Measurements from ENCODE around the gene KCTD12.

Gene KCTD12

DNA sequence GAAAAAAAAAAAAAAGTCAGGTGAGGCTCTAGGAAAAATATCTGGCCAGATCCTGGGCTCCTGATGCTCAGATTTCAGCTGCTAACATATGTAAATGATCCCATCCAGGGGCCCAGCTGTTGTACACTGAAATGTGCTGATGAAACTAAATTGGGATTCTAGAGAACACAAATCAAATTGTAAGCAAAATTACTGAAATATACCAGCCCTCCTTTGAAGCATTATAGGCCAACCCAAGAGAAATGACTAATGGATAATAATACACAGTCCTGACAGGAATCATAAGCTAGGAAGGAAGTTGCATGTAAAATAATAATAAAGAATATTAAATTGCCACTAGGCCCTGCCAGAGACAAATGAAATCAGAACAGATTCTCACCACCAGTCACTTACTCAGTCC is 17.8 kb downstream of the KCTD12 start:
- no peaks in the 10 kb centered on the region for H4K20me1 ChIP-seq (ENCODE audit: insufficient read depth, low read length)
- TF ChIP-seq, protein P1, sequence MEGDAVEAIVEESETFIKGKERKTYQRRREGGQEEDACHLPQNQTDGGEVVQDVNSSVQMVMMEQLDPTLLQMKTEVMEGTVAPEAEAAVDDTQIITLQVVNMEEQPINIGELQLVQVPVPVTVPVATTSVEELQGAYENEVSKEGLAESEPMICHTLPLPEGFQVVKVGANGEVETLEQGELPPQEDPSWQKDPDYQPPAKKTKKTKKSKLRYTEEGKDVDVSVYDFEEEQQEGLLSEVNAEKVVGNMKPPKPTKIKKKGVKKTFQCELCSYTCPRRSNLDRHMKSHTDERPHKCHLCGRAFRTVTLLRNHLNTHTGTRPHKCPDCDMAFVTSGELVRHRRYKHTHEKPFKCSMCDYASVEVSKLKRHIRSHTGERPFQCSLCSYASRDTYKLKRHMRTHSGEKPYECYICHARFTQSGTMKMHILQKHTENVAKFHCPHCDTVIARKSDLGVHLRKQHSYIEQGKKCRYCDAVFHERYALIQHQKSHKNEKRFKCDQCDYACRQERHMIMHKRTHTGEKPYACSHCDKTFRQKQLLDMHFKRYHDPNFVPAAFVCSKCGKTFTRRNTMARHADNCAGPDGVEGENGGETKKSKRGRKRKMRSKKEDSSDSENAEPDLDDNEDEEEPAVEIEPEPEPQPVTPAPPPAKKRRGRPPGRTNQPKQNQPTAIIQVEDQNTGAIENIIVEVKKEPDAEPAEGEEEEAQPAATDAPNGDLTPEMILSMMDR (IDR thresholded peaks at IDR 0.05; ENCODE audit: low read depth, low read length): no peak
- no peak for TF ChIP-seq EZH2phosphoT487 (IDR thresholded peaks at IDR 0.05; ENCODE audit: low read depth)
- no peak overlapping the region for H3K9ac ChIP-seq (ENCODE audit: low read length)
- no peaks in the 10 kb centered on the region for H3K4me1 ChIP-seq (ENCODE audit: low read length)
- no peaks in the 10 kb centered on the region for H3K27me3 ChIP-seq (ENCODE audit: low read depth, low read length)
- no peaks in the 10 kb centered on the region for H3K9me3 ChIP-seq (ENCODE audit: insufficient read depth, low read length)
- no peak overlapping the region for H3K27ac ChIP-seq (ENCODE audit: low read length)
- no peak overlapping the region for H2AFZ ChIP-seq (ENCODE audit: low read depth, low read length)
- H3K4me2 ChIP-seq (ENCODE audit: low read length): no peak overlapping the region
- H3K36me3 ChIP-seq (replicated peaks; ENCODE audit: low read depth, low read length): no peaks in the 10 kb centered on the region
- no peak overlapping the region for H3K4me3 ChIP-seq (ENCODE audit: low read length)
- no peaks in the 10 kb centered on the region for H3K79me2 ChIP-seq (ENCODE audit: low read length)

DNA sequence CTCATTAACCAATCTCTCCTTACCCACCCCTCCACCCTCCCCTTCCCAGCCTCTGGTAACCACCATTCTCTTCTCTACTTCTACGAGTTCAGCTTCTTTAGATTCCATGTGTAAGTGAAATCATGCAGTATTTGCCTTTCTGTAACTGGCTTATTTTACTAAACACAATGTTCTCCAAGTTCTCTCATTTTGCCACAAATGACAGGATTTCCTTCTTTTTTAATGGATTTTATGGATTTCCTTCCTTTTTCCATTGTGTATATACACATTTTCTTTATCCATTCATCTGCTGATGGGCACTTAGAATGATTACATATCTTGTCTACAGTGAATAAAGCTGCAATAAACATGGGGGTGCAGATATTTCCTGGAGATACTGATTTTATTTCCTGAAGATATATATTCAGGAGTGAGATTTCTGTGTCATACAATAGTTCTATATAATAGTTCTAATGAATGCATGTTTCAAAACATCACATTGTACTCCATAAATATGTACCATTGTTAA is 20.2 kb downstream of the KCTD12 start:
- Histone ChIP-seq H3K4me3 (ENCODE audit: low read length) (no peak overlapping the region), H3K4me2 (ENCODE audit: low read length) (no peak overlapping the region), H3K9ac (ENCODE audit: low read length) (no peak overlapping the region), H3K79me2 (ENCODE audit: low read length) (no peaks in the 10 kb centered on the region), H3K27ac (ENCODE audit: low read length) (no peak overlapping the region), H3K4me1 (ENCODE audit: low read length) (no peaks in the 10 kb centered on the region), H3K27me3 (ENCODE audit: low read depth, low read length) (no peaks in the 10 kb centered on the region), H3K9me3 (ENCODE audit: insufficient read depth, low read length) (no peaks in the 10 kb centered on the region), H3K36me3 (replicated peaks; ENCODE audit: low read depth, low read length) (no peaks in the 10 kb centered on the region), H2AFZ (ENCODE audit: low read depth, low read length) (no peak overlapping the region), H4K20me1 (ENCODE audit: insufficient read depth, low read length) (no peaks in the 10 kb centered on the region)
- TF ChIP-seq, protein P1 (IDR thresholded peaks at IDR 0.05; ENCODE audit: low read depth, low read length): no peak
- no peak for TF ChIP-seq EZH2phosphoT487 (IDR thresholded peaks at IDR 0.05; ENCODE audit: low read depth)

DNA sequence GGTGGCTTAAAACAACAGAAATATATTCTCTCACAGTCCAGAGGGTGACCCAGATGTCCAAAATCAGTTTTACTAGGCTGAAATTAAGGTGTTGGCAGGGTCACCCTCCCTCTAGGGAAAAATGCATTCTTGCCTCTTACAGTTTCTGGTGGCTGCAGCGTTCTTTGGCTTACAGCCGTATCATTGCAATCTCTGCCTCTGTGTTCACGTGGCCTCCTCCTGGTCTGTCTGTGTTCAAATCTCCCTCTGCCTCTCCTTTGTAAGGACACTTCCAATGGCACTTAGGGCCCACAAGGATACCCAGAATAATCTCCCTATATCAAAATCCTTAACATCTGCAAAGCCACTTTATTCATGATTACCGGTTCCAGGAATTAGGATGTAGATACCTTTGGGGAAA is 21.1 kb downstream of the KCTD12 start:
- no peaks in the 10 kb centered on the region for H3K9me3 ChIP-seq (ENCODE audit: insufficient read depth, low read length)
- TF ChIP-seq EZH2phosphoT487 (IDR thresholded peaks at IDR 0.05; ENCODE audit: low read depth): no peak
- TF ChIP-seq, protein P1 (IDR thresholded peaks at IDR 0.05; ENCODE audit: low read depth, low read length): no peak
- no peak overlapping the region for H3K4me2 ChIP-seq (ENCODE audit: low read length)
- no peak overlapping the region for H3K9ac ChIP-seq (ENCODE audit: low read length)
- H3K27ac ChIP-seq (ENCODE audit: low read length): no peak overlapping the region
- H3K79me2 ChIP-seq (ENCODE audit: low read length): no peaks in the 10 kb centered on the region
- H3K27me3 ChIP-seq (ENCODE audit: low read depth, low read length): no peaks in the 10 kb centered on the region
- H4K20me1 ChIP-seq (ENCODE audit: insufficient read depth, low read length): no peaks in the 10 kb centered on the region
- H3K4me3 ChIP-seq (ENCODE audit: low read length): no peak overlapping the region
- no peaks in the 10 kb centered on the region for H3K4me1 ChIP-seq (ENCODE audit: low read length)
- no peak overlapping the region for H2AFZ ChIP-seq (ENCODE audit: low read depth, low read length)
- H3K36me3 ChIP-seq (replicated peaks; ENCODE audit: low read depth, low read length): no peaks in the 10 kb centered on the region

DNA sequence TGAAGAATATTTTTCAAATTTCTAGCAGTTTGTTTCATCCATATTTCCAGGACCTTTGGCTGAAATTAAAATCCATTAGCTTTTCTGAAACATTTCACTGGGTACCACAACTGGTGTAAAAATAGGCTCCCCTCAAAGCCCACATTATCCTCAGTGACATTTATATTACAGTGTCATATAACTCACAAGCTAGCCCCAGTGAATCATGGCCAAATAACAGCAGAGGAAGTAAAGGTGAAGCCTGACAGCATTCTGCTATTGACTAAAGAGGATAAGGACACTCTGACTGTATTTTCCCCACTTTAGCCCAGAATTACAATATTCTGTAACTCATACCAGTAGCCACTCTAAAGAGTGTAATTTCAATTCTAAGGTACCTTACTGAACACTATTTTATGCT is 21.9 kb downstream of the KCTD12 start:
- Histone ChIP-seq H3K9ac (ENCODE audit: low read length) (no peak overlapping the region), H4K20me1 (ENCODE audit: insufficient read depth, low read length) (no peaks in the 10 kb centered on the region), H3K79me2 (ENCODE audit: low read length) (no peaks in the 10 kb centered on the region), H3K4me3 (ENCODE audit: low read length) (no peak overlapping the region), H3K36me3 (replicated peaks; ENCODE audit: low read depth, low read length) (no peaks in the 10 kb centered on the region), H3K27me3 (ENCODE audit: low read depth, low read length) (no peaks in the 10 kb centered on the region), H3K27ac (ENCODE audit: low read length) (no peak overlapping the region), H3K4me1 (ENCODE audit: low read length) (no peaks in the 10 kb centered on the region), H3K4me2 (ENCODE audit: low read length) (no peak overlapping the region), H2AFZ (ENCODE audit: low read depth, low read length) (no peak overlapping the region), H3K9me3 (ENCODE audit: insufficient read depth, low read length) (no peaks in the 10 kb centered on the region)
- TF ChIP-seq, protein P1 (IDR thresholded peaks at IDR 0.05; ENCODE audit: low read depth, low read length): no peak
- no peak for TF ChIP-seq EZH2phosphoT487 (IDR thresholded peaks at IDR 0.05; ENCODE audit: low read depth)
